SK-N-SH (cell line): ENCODE results near the gene C20orf144. TPM values are rescaled to one million over a fixed set of nuclear protein-coding genes. Genes with fewer than 3 reads are reported as not detected.

Experiments used
- CTCF ChIA-PET: fragments of 300-600, 350-600 bp; formaldehyde crosslinking; extraction: SDS; loops from one replicate; lab custom pipeline; 2021; lab: Yijun Ruan, JAX
- POLR2A ChIA-PET: fragments of 350-600 bp; sonication (Branson Sonifier 250); formaldehyde crosslinking; extraction: SDS; loops from one replicate; lab custom pipeline; 2020; ENCODE audit warnings: antibody characterized with exemption, inconsistent platforms; lab: Yijun Ruan, JAX
- DNase-seq: peaks from one replicate; pipeline ENCODE4 v3.0.0; 2012
- H2AFZ ChIP-seq: fragments of 200-600 bp; sonication (generic); 2 replicates; pipeline ENCODE4 v1.8.1; 2016; ENCODE audit warnings: antibody characterized with exemption, mild to moderate bottlenecking, low read depth
- H3F3A ChIP-seq: fragments of 200-600 bp; sonication (generic); replicated peaks from 2 replicates; pipeline ENCODE3; 2016; ENCODE audit warnings: antibody characterized with exemption, mild to moderate bottlenecking; ENCODE audit not compliant: insufficient read depth
- H3K27ac ChIP-seq, 2 experiments: fragments of 200-500 bp in 1 of 2; fragments of 200-600 bp in 1 of 2; sonication (Bioruptor generic) in 1 of 2; sonication (generic), shearing (Covaris generic) in 1 of 2; 2 replicates each; pipeline versions ENCODE4 v1.5.1 to v1.6.1; 2014 to 2016; ENCODE audit warnings: low read depth in 2 of 2, inconsistent platforms in 1 of 2, low read length in 1 of 2, mild to moderate bottlenecking in 1 of 2, mixed read lengths in 1 of 2
- H3K27me3 ChIP-seq: fragments of 200-600 bp; sonication (generic), shearing (Covaris generic); 2 replicates; pipeline ENCODE4 v1.6.1; 2016; ENCODE audit warnings: mixed run types; ENCODE audit not compliant: insufficient read depth
- H3K36me3 ChIP-seq, 2 experiments: fragments of 200-500 bp in 1 of 2; fragments of 200-600 bp in 1 of 2; sonication (Bioruptor generic) in 1 of 2; sonication (generic) in 1 of 2; replicated peaks in 1 of 2; 2 replicates each; pipeline versions ENCODE3 to v1.5.1; 2014 to 2016; ENCODE audit warnings: low read length in 1 of 2, mild to moderate bottlenecking in 1 of 2; ENCODE audit not compliant: insufficient read depth in 2 of 2, control insufficient read depth in 1 of 2
- H3K4me1 ChIP-seq, 2 experiments: fragments of 200-500 bp in 1 of 2; fragments of 200-600 bp in 1 of 2; sonication (Bioruptor generic) in 1 of 2; sonication (generic), shearing (Covaris generic) in 1 of 2; 2 replicates each; pipeline versions ENCODE4 v1.5.1 to v1.6.1; 2014 to 2016; ENCODE audit warnings: low read depth in 1 of 2, low read length in 1 of 2, mixed run types in 1 of 2; ENCODE audit not compliant: insufficient read depth in 2 of 2, control insufficient read depth in 1 of 2
- H3K4me2 ChIP-seq: fragments of 200-600 bp; sonication (generic), shearing (Covaris generic); 2 replicates; pipeline ENCODE4 v1.6.1; 2017; ENCODE audit warnings: mixed run types
- H3K4me3 ChIP-seq, 2 experiments: fragments of 200-500 bp in 1 of 2; fragments of 200-600 bp in 1 of 2; sonication (Bioruptor generic) in 1 of 2; sonication (generic), shearing (Covaris generic) in 1 of 2; 2 replicates each; pipeline versions ENCODE4 v1.5.1 to v1.8.1; 2014 to 2016; ENCODE audit warnings: low read depth in 2 of 2, inconsistent platforms in 1 of 2, low read length in 1 of 2, mild to moderate bottlenecking in 1 of 2, mixed read lengths in 1 of 2, moderate library complexity in 1 of 2
- H3K79me2 ChIP-seq: fragments of 200-600 bp; sonication (generic); 2 replicates; pipeline ENCODE4 v1.8.1; 2017; ENCODE audit warnings: mild to moderate bottlenecking; ENCODE audit not compliant: insufficient read depth
- H3K9ac ChIP-seq: fragments of 200-600 bp; sonication (generic); 2 replicates; pipeline ENCODE4 v1.6.1; 2017; ENCODE audit warnings: mixed run types
- H3K9me2 ChIP-seq: fragments of 200-600 bp; sonication (generic); 2 replicates; pipeline ENCODE4 v1.6.1; 2017; ENCODE audit warnings: mixed run types
- H3K9me3 ChIP-seq: fragments of 200-600 bp; sonication (generic); 2 replicates; pipeline ENCODE4 v1.6.1; 2017; ENCODE audit warnings: mixed run types, mild to moderate bottlenecking, moderate library complexity
- H4K20me1 ChIP-seq: fragments of 200-600 bp; sonication (generic); 2 replicates; pipeline ENCODE4 v1.6.1; 2017; ENCODE audit warnings: mild to moderate bottlenecking, mixed run types; ENCODE audit not compliant: insufficient read depth
- CHD2 ChIP-seq: fragments of 150-350 bp; IDR thresholded peaks from 2 replicates; pipeline ENCODE4 v1.6.1; 2018; ENCODE audit warnings: low read length; ENCODE audit not compliant: partially characterized antibody
- FOXJ3 ChIP-seq: sonication (generic); formaldehyde crosslinking; IDR thresholded peaks from 2 replicates; pipeline ENCODE4 v1.5.1; 2020; ENCODE audit warnings: mild to moderate bottlenecking, missing genetic modification reagents
- IRF3 ChIP-seq: fragments of 150-350 bp; IDR thresholded peaks from 2 replicates; pipeline ENCODE4 v1.6.1; 2016; ENCODE audit warnings: mild to moderate bottlenecking, low read depth, low read length
- MAX ChIP-seq: IDR thresholded peaks from 2 replicates; pipeline ENCODE4 v1.4.0; 2012; ENCODE audit warnings: low read depth
- MEF2A ChIP-seq: IDR thresholded peaks from 2 replicates; pipeline ENCODE4 v1.4.0; 2012; ENCODE audit warnings: low read depth, borderline replicate concordance
- NRF1 ChIP-seq: IDR thresholded peaks from 2 replicates; pipeline ENCODE4 v1.6.1; 2012; ENCODE audit warnings: low read depth, mild to moderate bottlenecking, low read length
- RAD21 ChIP-seq: IDR thresholded peaks from 2 replicates; pipeline ENCODE4 v1.6.1; 2012; ENCODE audit warnings: mild to moderate bottlenecking, low read length
- RCOR1 ChIP-seq: fragments of 150-350 bp; IDR thresholded peaks from 2 replicates; pipeline ENCODE4 v1.6.1; 2017; ENCODE audit warnings: antibody characterized with exemption, low read length
- REST ChIP-seq: IDR thresholded peaks from 2 replicates; pipeline ENCODE4 v1.6.1; 2012; ENCODE audit warnings: mild to moderate bottlenecking, low read depth, low read length, moderate library complexity
- SMC3 ChIP-seq: IDR thresholded peaks from 2 replicates; pipeline ENCODE4 v1.6.1; 2012; ENCODE audit warnings: low read depth, low read length, improper control_type of control experiment
- TAF1 ChIP-seq: IDR thresholded peaks from 2 replicates; pipeline ENCODE4 v1.6.1; 2012; ENCODE audit warnings: low read depth, mild to moderate bottlenecking, low read length, moderate library complexity, borderline replicate concordance
- USF1 ChIP-seq: IDR thresholded peaks from 2 replicates; pipeline ENCODE4 v1.4.0; 2012; ENCODE audit warnings: low read depth, borderline replicate concordance
- USF2 ChIP-seq: fragments of 150-350 bp; IDR thresholded peaks from 2 replicates; pipeline ENCODE4 v1.6.1; 2017; ENCODE audit warnings: antibody characterized with exemption, low read length, low read depth, borderline replicate concordance
- YY1 ChIP-seq: IDR thresholded peaks from 2 replicates; pipeline ENCODE4 v1.4.0; 2012; ENCODE audit warnings: low read depth, mild to moderate bottlenecking
- ZBTB33 ChIP-seq: IDR thresholded peaks from 2 replicates; pipeline ENCODE4 v1.4.0; 2012; ENCODE audit warnings: low read depth, borderline replicate concordance
- WGBS: methylation state at CpG from one replicate; pipeline ENCODE4 v1.1.6; 2017; ENCODE audit warnings: low lambda C conversion rate; 5-methylcytosine and 5-hydroxymethylcytosine counted together
- polyA plus RNA-seq, 3 experiments: library from polyadenylated mRNA; depleted of rRNA; stranded (reverse); fragments of >200 nt; gene quantifications; 2 replicates each; pipeline ENCODE4 v1.2.3, GENCODE V29; 2012

Gene C20orf144
- polyA plus RNA-seq, 1 of the 3 experiments (the other 2 are of a cell fraction) = 0.12 TPM

GRCh38 chr20:33644313-33645071 is 17.6 kb upstream of the C20orf144 start:
- no peak overlapping the region; a peak in 1 of 4 replicates for H3K27ac ChIP-seq
- H3K9ac ChIP-seq = no peak overlapping the region
- no peaks in the 10 kb centered on the region for H3K9me3 ChIP-seq
- H3K4me2 ChIP-seq = no peak overlapping the region
- no peaks in the 10 kb centered on the region for H3K9me2 ChIP-seq
- H4K20me1 ChIP-seq = peaks cover 32% of the 10 kb centered on the region
- no peaks in the 10 kb centered on the region for H3K79me2 ChIP-seq
- H3K4me1 ChIP-seq = peaks cover 13 to 31% of the 10 kb centered on the region in 2 experiments; a peak in 3 of 4 replicates
- ChIA-PET POLR2A (no interaction called here), CTCF (interaction anchor here (1.1 to 1.5 kb wide), 2 partner anchors 12 to 187 kb away, joined by 3 to 5 read pairs; no protein-coding TSS in a partner anchor)
- H2AFZ ChIP-seq = no peak overlapping the region
- TF ChIP-seq REST = no peak
- no peak for TF ChIP-seq RAD21
- no peak for TF ChIP-seq FOXJ3 (CRISPR knock-in tag)
- no peak for TF ChIP-seq NRF1
- TF ChIP-seq USF1 = no peak
- TF ChIP-seq USF2 = no peak
- TF ChIP-seq SMC3 = no peak
- no peak for TF ChIP-seq IRF3
- TF ChIP-seq MAX = no peak
- TF ChIP-seq TAF1 = no peak
- no peak for TF ChIP-seq RCOR1
- TF ChIP-seq MEF2A = no peak
- no peak for TF ChIP-seq ZBTB33
- no peak for TF ChIP-seq YY1
- no peak for TF ChIP-seq CHD2
- peaks cover 12% of the 10 kb centered on the region for H3F3A ChIP-seq
- WGBS = over 99% methylated on average over 24 of the region's 28 CpGs
- peaks cover 7 to 33% of the 10 kb centered on the region in 2 experiments for H3K36me3 ChIP-seq
- H3K27me3 ChIP-seq = no peaks in the 10 kb centered on the region
- H3K4me3 ChIP-seq = no peak overlapping the region
- DNase-seq = no peak
